Cardiac fibroblast (primary cell): ENCODE results near the gene ATP10A.
"Not testable (repeated sequence)": the region's sequence is repeated elsewhere in the genome, so short reads cannot be mapped to it uniquely, and the experiment has no call there.

Experiments used
- DNase-seq, 2 donors: peaks; one replicate each; pipeline versions ENCODE4 v3.0.0 to v3.0.0-alpha.2; 2010; ENCODE audit warnings: low read depth in 2 of 2
- H3K4me3 ChIP-seq, 2 donors: replicated peaks in 1 of 2; 1 replicate in 1 of 2; 2 replicates in 1 of 2; pipeline ENCODE4 v1.5.1; 2011; ENCODE audit warnings: low read depth in 2 of 2, low read length in 2 of 2, mild to moderate bottlenecking in 2 of 2, moderate library complexity in 1 of 2
- CTCF ChIP-seq: IDR thresholded peaks from one replicate; pipeline ENCODE4 v1.5.1; 2011; ENCODE audit warnings: low read depth, mild to moderate bottlenecking, low read length, inconsistent platforms

The ATP10A gene

GRCh38 chr15:25777037-25777436 lies 86.1 kb downstream of the ATP10A start:
- no peak for TF ChIP-seq CTCF
- no peak overlapping the region for H3K4me3 ChIP-seq
- DNase-seq: no peak

GRCh38 chr15:25776071-25776746 lies 86.9 kb downstream of the ATP10A start:
- DNase-seq: no peak
- TF ChIP-seq CTCF: no peak
- no peak overlapping the region for H3K4me3 ChIP-seq

- TF ChIP-seq CTCF: no peak
- H3K4me3 ChIP-seq: no peak overlapping the region
- DNase-seq: peak; percentile 58 to 86
Measured at GRCh38 chr15:25775317-25775912, 87.7 kb downstream of the ATP10A start.

- H3K4me3 ChIP-seq: no peak overlapping the region
- no peak for DNase-seq
- TF ChIP-seq CTCF: no peak
Measured at GRCh38 chr15:25774871-25775270, 88.3 kb downstream of the ATP10A start.

GRCh38 chr15:25773248-25773647 lies 89.9 kb downstream of the ATP10A start:
- no peak for TF ChIP-seq CTCF
- no peak for DNase-seq
- no peak overlapping the region for H3K4me3 ChIP-seq

GRCh38 chr15:25772500-25772899 lies 90.6 kb downstream of the ATP10A start:
- TF ChIP-seq CTCF: no peak
- H3K4me3 ChIP-seq: no peak overlapping the region

GRCh38 chr15:25771736-25772135 lies 91.4 kb downstream of the ATP10A start:
- not testable (repeated sequence) for H3K4me3 ChIP-seq, DNase-seq

More at GRCh38 chr15:25772500-25772899, 90.6 kb downstream of the ATP10A start:
- DNase-seq: no peak
